Suppressor macrophage (primary cell): Measurements from ENCODE around the gene NAXE.
A peak's percentile ranks its signal among the peaks of the same experiment; 100 is the strongest.

ENCODE experiments used
- DNase-seq, 4 experiments: peaks; one replicate each; pipeline ENCODE4 v3.0.0-alpha.2; 2020 to 2022
- total RNA-seq, 17 experiments: gene quantifications; one replicate each; lab custom pipeline; 2026; ENCODE audit warnings: mixed read lengths in 6 of 17, inconsistent platforms in 3 of 17; lab: John Stamatoyannopoulos, UW

Gene NAXE
- 15.8 to 53.4 (median 33.0) reads per million in 17 experiments for total RNA-seq

GRCh38 chr1:156591432-156592157 lies at the start of gene NAXE:
TSS of gene NAXE (plus strand) at chr1:156591776. CDS start at chr1:156591805, 29 bp downstream.
- DNase-seq = peak; percentile 83 to 94 (median 87)

GRCh38 chr1:156543066-156543465 lies 48.5 kb upstream of the NAXE start:
- peak in 1 of 4 experiments; percentile 31 for DNase-seq

GRCh38 chr1:156544592-156545102 lies 46.9 kb upstream of the NAXE start:
- peak in 2 of 4 experiments; percentile 22 to 25 for DNase-seq

- DNase-seq = no peak
These were observed 45.3 kb upstream of the NAXE start for GRCh38 chr1:156546267-156546666.

GRCh38 chr1:156547434-156547833 lies 44.1 kb upstream of the NAXE start:
- DNase-seq = no peak

GRCh38 chr1:156547982-156548381 lies 43.6 kb upstream of the NAXE start:
- no peak for DNase-seq

- no peak for DNase-seq
These were observed 42.2 kb upstream of the NAXE start for GRCh38 chr1:156549390-156549789.

- DNase-seq = no peak
These were observed 41.7 kb upstream of the NAXE start for GRCh38 chr1:156549831-156550230.

- DNase-seq = no peak
These were observed 41.2 kb upstream of the NAXE start for GRCh38 chr1:156550346-156550745.

GRCh38 chr1:156551066-156551643 lies 40.4 kb upstream of the NAXE start:
- DNase-seq = peak in 1 of 4 experiments; percentile 24

GRCh38 chr1:156551869-156552268 lies 39.7 kb upstream of the NAXE start:
- DNase-seq = peak; percentile 56 to 81 (median 75)

- no peak for DNase-seq
These were observed 39.1 kb upstream of the NAXE start for GRCh38 chr1:156552518-156552917.

GRCh38 chr1:156552937-156553336 lies 38.6 kb upstream of the NAXE start:
- DNase-seq = peak; percentile 75 to 92 (median 90)

GRCh38 chr1:156553860-156554485 lies 37.6 kb upstream of the NAXE start:
- no peak for DNase-seq

GRCh38 chr1:156554971-156555370 lies 36.6 kb upstream of the NAXE start:
- peak in 3 of 4 experiments; percentile 50 to 76 (median 57) for DNase-seq

GRCh38 chr1:156555715-156556114 lies 35.9 kb upstream of the NAXE start:
- no peak for DNase-seq

GRCh38 chr1:156556354-156556753 lies 35.2 kb upstream of the NAXE start:
- DNase-seq = no peak

- no peak for DNase-seq
These were observed 32.3 kb upstream of the NAXE start for GRCh38 chr1:156559086-156559796.

- no peak for DNase-seq
These were observed 31.7 kb upstream of the NAXE start for GRCh38 chr1:156559797-156560385.

- DNase-seq = peak in 3 of 4 experiments; percentile 46 to 66 (median 65)
These were observed 30.9 kb upstream of the NAXE start for GRCh38 chr1:156560585-156561163.

GRCh38 chr1:156565519-156565918 lies 26.1 kb upstream of the NAXE start:
- no peak for DNase-seq

- DNase-seq = peak in 3 of 4 experiments; percentile 34 to 40 (median 39)
These were observed 25.1 kb upstream of the NAXE start for GRCh38 chr1:156566436-156566835.
